ENCODE data around the gene MAGI3.
"Not testable (repeated sequence)": the region's sequence is repeated elsewhere in the genome, so short reads cannot be mapped to it uniquely, and the experiment has no call there.

The MAGI3 gene

GRCh38 chr1:113592230-113592629 lies 201.9 kb downstream of the MAGI3 start:
- H3K4me1 ChIP-seq (ENCODE audit: insufficient read depth, poor library complexity, severe bottlenecking), result no peaks in the 10 kb centered on the region
- H3K4me3 ChIP-seq (ENCODE audit: severe bottlenecking), result no peak overlapping the region
- DNase-seq (ENCODE audit: low spot score), result no peak
- TF ChIP-seq CTCF (IDR thresholded peaks at IDR 0.05; ENCODE audit: poor library complexity, severe bottlenecking), result no peak
- H3K36me3 ChIP-seq (ENCODE audit: low read depth), result peaks cover 16% of the 10 kb centered on the region
- no peak overlapping the region for H3K27ac ChIP-seq (ENCODE audit: poor library complexity, severe bottlenecking)
- H3K9me3 ChIP-seq (ENCODE audit: severe bottlenecking), result no peaks in the 10 kb centered on the region
- no peaks in the 10 kb centered on the region for H3K27me3 ChIP-seq (ENCODE audit: insufficient read depth, poor library complexity, severe bottlenecking)
- ATAC-seq (ENCODE audit: low read depth), result no peak

- DNase-seq (ENCODE audit: low spot score) (no peak), ATAC-seq (ENCODE audit: low read depth) (no peak)
- Histone ChIP-seq H3K4me3 (ENCODE audit: severe bottlenecking) (no peak overlapping the region), H3K27ac (ENCODE audit: poor library complexity, severe bottlenecking) (no peak overlapping the region), H3K36me3 (ENCODE audit: low read depth) (peaks cover 23% of the 10 kb centered on the region), H3K4me1 (ENCODE audit: insufficient read depth, poor library complexity, severe bottlenecking) (no peaks in the 10 kb centered on the region), H3K9me3 (ENCODE audit: severe bottlenecking) (no peaks in the 10 kb centered on the region), H3K27me3 (ENCODE audit: insufficient read depth, poor library complexity, severe bottlenecking) (no peaks in the 10 kb centered on the region)
- TF ChIP-seq CTCF (IDR thresholded peaks at IDR 0.05; ENCODE audit: poor library complexity, severe bottlenecking), result no peak
These were observed 203.4 kb downstream of the MAGI3 start for GRCh38 chr1:113593550-113594297.

- H3K27ac ChIP-seq (ENCODE audit: poor library complexity, severe bottlenecking); H3K4me1 ChIP-seq (ENCODE audit: insufficient read depth, poor library complexity, severe bottlenecking); H3K36me3 ChIP-seq (ENCODE audit: low read depth); H3K9me3 ChIP-seq (ENCODE audit: severe bottlenecking); DNase-seq (ENCODE audit: low spot score); ATAC-seq (ENCODE audit: low read depth); H3K4me3 ChIP-seq (ENCODE audit: severe bottlenecking); H3K27me3 ChIP-seq (ENCODE audit: insufficient read depth, poor library complexity, severe bottlenecking): not testable (repeated sequence)
These were observed 214.2 kb downstream of the MAGI3 start for GRCh38 chr1:113604466-113604865.

GRCh38 chr1:113605146-113605545 lies 214.8 kb downstream of the MAGI3 start:
- Histone ChIP-seq H3K4me1 (ENCODE audit: insufficient read depth, poor library complexity, severe bottlenecking) (no peaks in the 10 kb centered on the region), H3K9me3 (ENCODE audit: severe bottlenecking) (no peaks in the 10 kb centered on the region), H3K36me3 (ENCODE audit: low read depth) (no peaks in the 10 kb centered on the region), H3K27ac (ENCODE audit: poor library complexity, severe bottlenecking) (no peak overlapping the region), H3K4me3 (ENCODE audit: severe bottlenecking) (no peak overlapping the region), H3K27me3 (ENCODE audit: insufficient read depth, poor library complexity, severe bottlenecking) (no peaks in the 10 kb centered on the region)
- DNase-seq (ENCODE audit: low spot score) (no peak), ATAC-seq (ENCODE audit: low read depth) (no peak)
- no peak for TF ChIP-seq CTCF (IDR thresholded peaks at IDR 0.05; ENCODE audit: poor library complexity, severe bottlenecking)

- Histone ChIP-seq H3K9me3 (ENCODE audit: severe bottlenecking) (peaks cover 3% of the 10 kb centered on the region), H3K27ac (ENCODE audit: poor library complexity, severe bottlenecking) (no peak overlapping the region), H3K4me1 (ENCODE audit: insufficient read depth, poor library complexity, severe bottlenecking) (no peaks in the 10 kb centered on the region), H3K27me3 (ENCODE audit: insufficient read depth, poor library complexity, severe bottlenecking) (no peaks in the 10 kb centered on the region), H3K4me3 (ENCODE audit: severe bottlenecking) (no peak overlapping the region), H3K36me3 (ENCODE audit: low read depth) (no peaks in the 10 kb centered on the region)
- ATAC-seq (ENCODE audit: low read depth) (no peak), DNase-seq (ENCODE audit: low spot score) (no peak)
- no peak for TF ChIP-seq CTCF (IDR thresholded peaks at IDR 0.05; ENCODE audit: poor library complexity, severe bottlenecking)
These were observed 218.1 kb downstream of the MAGI3 start for GRCh38 chr1:113608399-113608798.
